Hematopoietic multipotent progenitor cell treated with erythropoietin and hydrocortisone succinate and interleukin-3 and kit ligand, for 17 days (in vitro differentiated cells): ENCODE measurements around the gene ATE1.

ENCODE experiments used
- DNase-seq: peaks from one replicate; pipeline ENCODE4 v3.0.0-alpha.2; 2015; ENCODE audit warnings: low spot score

Gene ATE1

GRCh38 chr10:121694966-121695643 is 232.7 kb downstream of the ATE1 start:
- no peak for DNase-seq

DNA sequence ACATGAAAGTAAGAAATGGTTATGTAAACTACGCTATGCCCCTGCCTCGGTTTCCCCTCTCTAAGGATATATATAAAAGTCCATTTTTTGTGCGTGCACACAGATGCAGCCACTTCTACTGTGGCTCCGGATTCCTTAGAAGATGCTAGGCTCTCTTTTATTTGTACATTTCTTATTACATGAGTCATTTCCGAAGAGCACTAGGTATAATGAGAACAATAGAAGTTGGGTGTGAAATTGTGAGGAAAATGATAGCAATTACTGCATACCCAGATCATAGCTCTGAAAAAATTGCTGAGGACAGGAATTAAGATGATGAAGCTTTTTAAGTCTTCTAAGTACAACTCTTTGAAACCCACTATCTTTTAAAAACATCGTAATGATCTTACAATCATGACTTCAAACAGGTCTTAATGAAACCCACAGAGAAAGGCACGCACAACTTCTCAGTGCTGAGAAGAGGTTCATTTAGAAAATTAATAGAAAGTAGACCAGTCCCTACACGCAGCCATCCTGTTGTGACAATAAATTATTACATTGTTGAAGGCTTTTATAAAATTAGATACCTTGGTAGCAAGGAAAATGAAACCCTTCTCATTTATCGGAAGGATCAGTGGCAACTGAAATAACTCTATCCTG is 233.4 kb downstream of the ATE1 start:
- no peak for DNase-seq

- DNase-seq: no peak
Observed at GRCh38 chr10:121692626-121693025, 235.2 kb downstream of the ATE1 start.

GRCh38 chr10:121690970-121691369 is 236.9 kb downstream of the ATE1 start:
- DNase-seq: no peak
